ENCODE results near the gene CNTN6. TPM values are rescaled to one million over a fixed set of nuclear protein-coding genes. Genes with fewer than 3 reads are reported as not detected.

The CNTN6 gene
- polyA plus RNA-seq, 1 donor, result 2.5 TPM

- Histone ChIP-seq H3K4me3 (ENCODE audit: low read length) (no peak overlapping the region), H3K9me3 (ENCODE audit: control insufficient read depth, low read depth, low read length) (peaks cover 3% of the 10 kb centered on the region), H3K27me3 (ENCODE audit: control insufficient read depth, insufficient read depth, low read length) (no peaks in the 10 kb centered on the region), H3K4me1 (ENCODE audit: control insufficient read depth, insufficient read depth, low read length) (no peaks in the 10 kb centered on the region), H3K36me3 (ENCODE audit: control insufficient read depth, insufficient read depth, low read length) (no peaks in the 10 kb centered on the region), H3K27ac (ENCODE audit: low read length) (no peak overlapping the region)
- no peak for DNase-seq
- no CpG with 5 or more reads among the region's 19 CpGs for WGBS (ENCODE audit: insufficient coverage, low lambda C conversion rate)
Observed at GRCh38 chr3:1394188-1394587, 301.4 kb downstream of the CNTN6 start.

GRCh38 chr3:1400571-1400970, 307.7 kb downstream of the CNTN6 start:
- H3K4me1 ChIP-seq (ENCODE audit: control insufficient read depth, insufficient read depth, low read length), result no peaks in the 10 kb centered on the region
- no peaks in the 10 kb centered on the region for H3K36me3 ChIP-seq (ENCODE audit: control insufficient read depth, insufficient read depth, low read length)
- H3K4me3 ChIP-seq (ENCODE audit: low read length), result no peak overlapping the region
- no CpG with 5 or more reads among the region's 3 CpGs for WGBS (ENCODE audit: insufficient coverage, low lambda C conversion rate)
- no peaks in the 10 kb centered on the region for H3K27me3 ChIP-seq (ENCODE audit: control insufficient read depth, insufficient read depth, low read length)
- DNase-seq, result no peak
- H3K27ac ChIP-seq (ENCODE audit: low read length), result no peak overlapping the region
- no peaks in the 10 kb centered on the region for H3K9me3 ChIP-seq (ENCODE audit: control insufficient read depth, low read depth, low read length)

- no peak overlapping the region for H3K27ac ChIP-seq (ENCODE audit: low read length)
- H3K4me1 ChIP-seq (ENCODE audit: control insufficient read depth, insufficient read depth, low read length), result no peaks in the 10 kb centered on the region
- H3K9me3 ChIP-seq (ENCODE audit: control insufficient read depth, low read depth, low read length), result no peaks in the 10 kb centered on the region
- no peaks in the 10 kb centered on the region for H3K36me3 ChIP-seq (ENCODE audit: control insufficient read depth, insufficient read depth, low read length)
- DNase-seq, result peak; percentile 3 to 11
- H3K27me3 ChIP-seq (ENCODE audit: control insufficient read depth, insufficient read depth, low read length), result no peaks in the 10 kb centered on the region
- 20% methylated on average over 1 of the region's 2 CpGs for WGBS (ENCODE audit: insufficient coverage, low lambda C conversion rate)
- H3K4me3 ChIP-seq (ENCODE audit: low read length), result no peak overlapping the region
Observed at GRCh38 chr3:1404270-1404962, 311.6 kb downstream of the CNTN6 start.

GRCh38 chr3:1406250-1406649, 313.4 kb downstream of the CNTN6 start:
- Histone ChIP-seq H3K27me3 (ENCODE audit: control insufficient read depth, insufficient read depth, low read length) (no peaks in the 10 kb centered on the region), H3K9me3 (ENCODE audit: control insufficient read depth, low read depth, low read length) (no peaks in the 10 kb centered on the region), H3K36me3 (ENCODE audit: control insufficient read depth, insufficient read depth, low read length) (no peaks in the 10 kb centered on the region), H3K27ac (ENCODE audit: low read length) (no peak overlapping the region), H3K4me3 (ENCODE audit: low read length) (no peak overlapping the region), H3K4me1 (ENCODE audit: control insufficient read depth, insufficient read depth, low read length) (no peaks in the 10 kb centered on the region)
- DNase-seq, result no peak

- Histone ChIP-seq H3K9me3 (ENCODE audit: control insufficient read depth, low read depth, low read length) (no peaks in the 10 kb centered on the region), H3K4me1 (ENCODE audit: control insufficient read depth, insufficient read depth, low read length) (no peaks in the 10 kb centered on the region), H3K27me3 (ENCODE audit: control insufficient read depth, insufficient read depth, low read length) (no peaks in the 10 kb centered on the region), H3K27ac (ENCODE audit: low read length) (no peak overlapping the region), H3K36me3 (ENCODE audit: control insufficient read depth, insufficient read depth, low read length) (no peaks in the 10 kb centered on the region), H3K4me3 (ENCODE audit: low read length) (no peak overlapping the region)
- WGBS (ENCODE audit: insufficient coverage, low lambda C conversion rate), result 93% methylated on average over 2 of the region's 3 CpGs
- no peak for DNase-seq
Observed at GRCh38 chr3:1421577-1421976, 328.8 kb downstream of the CNTN6 start.

GRCh38 chr3:1423566-1424089, 330.8 kb downstream of the CNTN6 start:
- no peak for DNase-seq
- Histone ChIP-seq H3K4me1 (ENCODE audit: control insufficient read depth, insufficient read depth, low read length) (no peaks in the 10 kb centered on the region), H3K9me3 (ENCODE audit: control insufficient read depth, low read depth, low read length) (no peaks in the 10 kb centered on the region), H3K4me3 (ENCODE audit: low read length) (no peak overlapping the region), H3K36me3 (ENCODE audit: control insufficient read depth, insufficient read depth, low read length) (no peaks in the 10 kb centered on the region), H3K27me3 (ENCODE audit: control insufficient read depth, insufficient read depth, low read length) (no peaks in the 10 kb centered on the region), H3K27ac (ENCODE audit: low read length) (no peak overlapping the region)
- WGBS (ENCODE audit: insufficient coverage, low lambda C conversion rate), result no CpG with 5 or more reads among the region's 3 CpGs

- Histone ChIP-seq H3K27ac (ENCODE audit: low read length) (no peak overlapping the region), H3K9me3 (ENCODE audit: control insufficient read depth, low read depth, low read length) (no peaks in the 10 kb centered on the region), H3K4me1 (ENCODE audit: control insufficient read depth, insufficient read depth, low read length) (no peaks in the 10 kb centered on the region), H3K4me3 (ENCODE audit: low read length) (no peak overlapping the region), H3K36me3 (ENCODE audit: control insufficient read depth, insufficient read depth, low read length) (no peaks in the 10 kb centered on the region), H3K27me3 (ENCODE audit: control insufficient read depth, insufficient read depth, low read length) (no peaks in the 10 kb centered on the region)
- DNase-seq, result no peak
- WGBS (ENCODE audit: insufficient coverage, low lambda C conversion rate), result no CpG with 5 or more reads among the region's 2 CpGs
Observed at GRCh38 chr3:1439395-1439794, 346.6 kb downstream of the CNTN6 start.

- DNase-seq, result no peak
- 84% methylated on average over 3 of the region's 3 CpGs for WGBS (ENCODE audit: insufficient coverage, low lambda C conversion rate)
- no peak overlapping the region for H3K27ac ChIP-seq (ENCODE audit: low read length)
Observed at GRCh38 chr3:1442271-1442670, 349.4 kb downstream of the CNTN6 start.

GRCh38 chr3:1444195-1444594, 351.4 kb downstream of the CNTN6 start:
- WGBS (ENCODE audit: insufficient coverage, low lambda C conversion rate), result no CpG with 5 or more reads among the region's 3 CpGs
- no peaks in the 10 kb centered on the region for H3K36me3 ChIP-seq (ENCODE audit: control insufficient read depth, insufficient read depth, low read length)
- no peaks in the 10 kb centered on the region for H3K4me1 ChIP-seq (ENCODE audit: control insufficient read depth, insufficient read depth, low read length)
- H3K4me3 ChIP-seq (ENCODE audit: low read length), result no peak overlapping the region
- no peaks in the 10 kb centered on the region for H3K27me3 ChIP-seq (ENCODE audit: control insufficient read depth, insufficient read depth, low read length)
- no peak for DNase-seq
- H3K9me3 ChIP-seq (ENCODE audit: control insufficient read depth, low read depth, low read length), result no peaks in the 10 kb centered on the region
- H3K27ac ChIP-seq (ENCODE audit: low read length), result no peak overlapping the region

More at GRCh38 chr3:1442271-1442670, 349.4 kb downstream of the CNTN6 start:
- no peak overlapping the region for H3K4me3 ChIP-seq (ENCODE audit: low read length)
- no peaks in the 10 kb centered on the region for H3K4me1 ChIP-seq (ENCODE audit: control insufficient read depth, insufficient read depth, low read length)
- no peaks in the 10 kb centered on the region for H3K9me3 ChIP-seq (ENCODE audit: control insufficient read depth, low read depth, low read length)
- no peaks in the 10 kb centered on the region for H3K27me3 ChIP-seq (ENCODE audit: control insufficient read depth, insufficient read depth, low read length)
- no peaks in the 10 kb centered on the region for H3K36me3 ChIP-seq (ENCODE audit: control insufficient read depth, insufficient read depth, low read length)

- no peak overlapping the region for H3K4me3 ChIP-seq (ENCODE audit: low read length)
- H3K4me1 ChIP-seq (ENCODE audit: control insufficient read depth, insufficient read depth, low read length), result no peaks in the 10 kb centered on the region
- H3K27ac ChIP-seq (ENCODE audit: low read length), result no peak overlapping the region
- no peaks in the 10 kb centered on the region for H3K9me3 ChIP-seq (ENCODE audit: control insufficient read depth, low read depth, low read length)
- no peak for DNase-seq
- no peaks in the 10 kb centered on the region for H3K27me3 ChIP-seq (ENCODE audit: control insufficient read depth, insufficient read depth, low read length)
- no peaks in the 10 kb centered on the region for H3K36me3 ChIP-seq (ENCODE audit: control insufficient read depth, insufficient read depth, low read length)
Observed at GRCh38 chr3:1446531-1446930, 353.7 kb downstream of the CNTN6 start.

- Histone ChIP-seq H3K4me1 (ENCODE audit: control insufficient read depth, insufficient read depth, low read length) (no peaks in the 10 kb centered on the region), H3K27ac (ENCODE audit: low read length) (no peak overlapping the region), H3K4me3 (ENCODE audit: low read length) (no peak overlapping the region), H3K27me3 (ENCODE audit: control insufficient read depth, insufficient read depth, low read length) (no peaks in the 10 kb centered on the region), H3K9me3 (ENCODE audit: control insufficient read depth, low read depth, low read length) (no peaks in the 10 kb centered on the region), H3K36me3 (ENCODE audit: control insufficient read depth, insufficient read depth, low read length) (no peaks in the 10 kb centered on the region)
- no CpG with 5 or more reads among the region's 1 CpG for WGBS (ENCODE audit: insufficient coverage, low lambda C conversion rate)
- no peak for DNase-seq
Observed at GRCh38 chr3:1447452-1447851, 354.6 kb downstream of the CNTN6 start.

Measured in large intestine (tissue), 3 donors.